Right lobe of liver (tissue), 6 donors: ENCODE measurements around the gene CACFD1. TPM values are rescaled to one million over a fixed set of nuclear protein-coding genes. Genes with fewer than 3 reads are reported as not detected.

Experiments
- ATAC-seq, 4 donors: fragments of 200-7000 bp; cut with Tn5 transposase; one replicate each; pipeline ENCODE4 v1.9.1; 2020; ENCODE audit warnings: mild to moderate bottlenecking in 4 of 4, moderate library complexity in 4 of 4
- DNase-seq, 3 donors: peaks; one replicate each; pipeline ENCODE4 v3.0.0-alpha.2; 2020
- H3K27ac ChIP-seq, 3 donors: fragments of 200-600 bp; one replicate each; pipeline ENCODE4 v1.8.0; 2022
- H3K27me3 ChIP-seq, 2 donors: fragments of 200-600 bp; one replicate each; pipeline ENCODE4 v1.8.0; 2022
- H3K36me3 ChIP-seq, 4 donors: fragments of 200-600 bp; sonication (generic) in 1 of 4; one replicate each; pipeline versions ENCODE4 v1.5.1 to v1.8.0; 2017 to 2022; ENCODE audit warnings: control low read depth in 1 of 4
- H3K4me1 ChIP-seq, 4 donors: fragments of 200-600 bp; sonication (generic) in 1 of 4; one replicate each; pipeline versions ENCODE4 v1.5.1 to v1.8.0; 2017 to 2022; ENCODE audit warnings: control low read depth in 1 of 4
- H3K4me3 ChIP-seq, 3 donors: fragments of 200-600 bp; one replicate each; pipeline ENCODE4 v1.8.0; 2022
- H3K9me3 ChIP-seq, 4 donors: fragments of 200-600 bp; sonication (generic) in 1 of 4; one replicate each; pipeline versions ENCODE4 v1.5.1 to v1.8.0; 2017 to 2022; ENCODE audit warnings: control low read depth in 1 of 4
- POLR2A ChIP-seq: fragments of 450-650 bp; IDR thresholded peaks from one replicate; pipeline ENCODE4 v1.6.1; 2017; ENCODE audit warnings: antibody characterized with exemption, mild to moderate bottlenecking
- WGBS: methylation state at CpG from one replicate; pipeline ENCODE4 v1.1.6; 2018; ENCODE audit warnings: low coverage, low lambda C conversion rate; ENCODE audit not compliant: insufficient coverage; ENCODE audit errors: missing lambda C conversion rate; 5-methylcytosine and 5-hydroxymethylcytosine counted together
- intact Hi-C, 2 donors: fragments of 100-400 bp; cut with DNase I; formaldehyde crosslinking; loops; one replicate each; pipeline versions ENCODE4 v1.11.2 to v1.14.1; 2022
- total RNA-seq, 6 experiments: library from RNA; depleted of rRNA in 2 of 6; stranded (reverse); fragments of >200 nt in 2 of 6; fragmentation: NEBNext Ultra II Directional in 3 of 6; extraction: Animal tissue kit (Norgen Biotek cat#: 25700) in 3 of 6; gene quantifications; one replicate each; pipeline versions ENCODE4 v1.1.0 to v1.2.4, GENCODE V29; 2016 to 2023
- TF ChIP-seq, protein P1 (sequence below), 4 donors: fragments of 200-600 bp in 3 of 4; fragments of 450-650 bp in 1 of 4; IDR thresholded peaks; one replicate each; pipeline versions ENCODE4 v1.5.1 to v1.8.0; 2016 to 2022; ENCODE audit warnings: antibody characterized with exemption in 4 of 4, mild to moderate bottlenecking in 2 of 4
- donor health status: DM: no; HTN: yes; CAD: no.
- donor health status: DM: no; HTN: no; CAD: no.
- donor health status: DM: no; HTN: no; CAD: no.
- donor health status: DM: no; HTN: yes; CAD: no.
- donor health status: DM: no; HTN: yes; CAD: no.

The CACFD1 gene
- total RNA-seq, 6 experiments from 2014 or later = 23.5 to 39.8 (median 32.9) TPM

DNA sequence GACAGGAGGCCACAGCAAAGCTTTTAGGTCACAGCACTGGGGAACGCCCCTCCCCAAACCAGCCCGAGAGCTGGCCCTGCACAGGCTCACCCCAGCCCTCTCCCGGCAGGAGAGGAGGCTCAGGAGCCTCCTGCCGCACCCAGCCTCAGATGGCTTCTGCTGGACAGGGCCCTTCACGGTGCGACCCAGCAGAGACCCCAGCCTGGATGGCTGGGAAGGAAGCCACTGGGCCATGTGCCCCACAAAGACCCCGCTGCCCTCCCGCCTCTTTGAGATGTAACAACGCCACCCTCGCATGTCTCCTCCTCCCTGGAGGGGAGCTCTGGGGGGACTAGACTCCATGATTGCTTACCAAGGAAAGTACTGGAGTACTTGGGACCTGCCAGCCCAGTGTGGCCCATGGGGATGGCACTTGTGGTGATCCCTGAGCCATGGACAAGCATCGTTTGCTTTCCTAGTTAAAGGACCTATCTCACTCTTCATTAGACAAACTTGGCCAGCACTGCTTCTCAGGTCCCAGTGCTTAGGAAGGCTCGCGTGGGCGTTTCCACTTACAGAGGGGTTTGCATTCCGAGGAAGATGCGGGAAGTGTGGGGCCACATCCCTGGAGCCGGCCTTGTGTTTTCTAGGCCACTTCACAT, 56.0 kb downstream of the CACFD1 start:
- H3K36me3 ChIP-seq = no peaks in the 10 kb centered on the region
- no peaks in the 10 kb centered on the region for H3K27me3 ChIP-seq
- intact Hi-C loops = no loop called here
- WGBS = 100% methylated on average over 4 of the region's 17 CpGs
- no peak overlapping the region for H3K4me3 ChIP-seq
- DNase-seq (no peak), ATAC-seq (no peak)
- TF ChIP-seq POLR2A = no peak
- TF ChIP-seq, protein P1, sequence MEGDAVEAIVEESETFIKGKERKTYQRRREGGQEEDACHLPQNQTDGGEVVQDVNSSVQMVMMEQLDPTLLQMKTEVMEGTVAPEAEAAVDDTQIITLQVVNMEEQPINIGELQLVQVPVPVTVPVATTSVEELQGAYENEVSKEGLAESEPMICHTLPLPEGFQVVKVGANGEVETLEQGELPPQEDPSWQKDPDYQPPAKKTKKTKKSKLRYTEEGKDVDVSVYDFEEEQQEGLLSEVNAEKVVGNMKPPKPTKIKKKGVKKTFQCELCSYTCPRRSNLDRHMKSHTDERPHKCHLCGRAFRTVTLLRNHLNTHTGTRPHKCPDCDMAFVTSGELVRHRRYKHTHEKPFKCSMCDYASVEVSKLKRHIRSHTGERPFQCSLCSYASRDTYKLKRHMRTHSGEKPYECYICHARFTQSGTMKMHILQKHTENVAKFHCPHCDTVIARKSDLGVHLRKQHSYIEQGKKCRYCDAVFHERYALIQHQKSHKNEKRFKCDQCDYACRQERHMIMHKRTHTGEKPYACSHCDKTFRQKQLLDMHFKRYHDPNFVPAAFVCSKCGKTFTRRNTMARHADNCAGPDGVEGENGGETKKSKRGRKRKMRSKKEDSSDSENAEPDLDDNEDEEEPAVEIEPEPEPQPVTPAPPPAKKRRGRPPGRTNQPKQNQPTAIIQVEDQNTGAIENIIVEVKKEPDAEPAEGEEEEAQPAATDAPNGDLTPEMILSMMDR (IDR thresholded peaks at IDR 0.05) = no peak
- H3K27ac ChIP-seq = no peak overlapping the region
- H3K4me1 ChIP-seq = peaks cover 0 to 12% (median 3%) of the 10 kb centered on the region in 4 donors
- H3K9me3 ChIP-seq = no peaks in the 10 kb centered on the region

DNA sequence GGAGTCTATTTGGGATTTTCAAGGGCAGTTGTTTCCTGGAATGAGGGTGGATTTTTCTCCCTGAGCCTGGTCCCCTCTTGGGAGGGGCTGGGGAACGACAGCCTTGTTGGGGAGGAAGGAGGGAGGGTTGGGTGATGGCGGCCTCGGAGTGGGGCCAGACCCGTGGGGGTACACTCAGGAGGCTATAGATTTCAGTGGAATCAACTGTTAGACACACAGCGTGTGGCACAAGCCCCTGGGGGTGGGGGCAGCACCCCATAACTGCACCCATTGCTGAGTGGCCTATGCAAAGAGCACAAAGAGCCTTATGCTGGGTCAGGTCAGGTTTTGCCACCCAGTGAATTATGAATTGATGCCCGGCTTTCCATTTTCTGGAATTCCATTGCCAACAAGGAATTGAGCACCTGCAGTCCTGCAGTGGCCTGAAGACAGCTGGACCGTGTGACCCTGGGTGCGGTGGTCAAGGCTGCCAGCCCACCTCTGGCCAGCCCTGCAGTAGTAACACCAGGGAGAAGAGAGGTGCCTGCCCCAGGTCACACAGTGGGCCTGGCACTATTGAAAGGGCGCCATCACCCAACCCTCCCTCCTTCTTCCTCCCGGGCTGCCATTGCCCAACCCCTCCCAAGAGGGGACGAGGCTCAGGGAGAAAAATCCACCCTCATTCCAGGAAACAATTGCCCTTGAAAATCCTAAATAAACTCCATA, 56.6 kb downstream of the CACFD1 start:
- Histone ChIP-seq H3K27me3 (no peaks in the 10 kb centered on the region), H3K9me3 (no peaks in the 10 kb centered on the region), H3K4me1 (peaks cover 0 to 15% (median 7%) of the 10 kb centered on the region in 4 donors), H3K4me3 (no peak overlapping the region), H3K27ac (no peak overlapping the region), H3K36me3 (no peaks in the 10 kb centered on the region)
- ATAC-seq = no peak
- WGBS = no CpG with 5 or more reads among the region's 11 CpGs
- no peak for TF ChIP-seq POLR2A
- TF ChIP-seq, protein P1 (IDR thresholded peaks at IDR 0.05) = no peak
- intact Hi-C loops = no loop called here
- no peak for DNase-seq

DNA sequence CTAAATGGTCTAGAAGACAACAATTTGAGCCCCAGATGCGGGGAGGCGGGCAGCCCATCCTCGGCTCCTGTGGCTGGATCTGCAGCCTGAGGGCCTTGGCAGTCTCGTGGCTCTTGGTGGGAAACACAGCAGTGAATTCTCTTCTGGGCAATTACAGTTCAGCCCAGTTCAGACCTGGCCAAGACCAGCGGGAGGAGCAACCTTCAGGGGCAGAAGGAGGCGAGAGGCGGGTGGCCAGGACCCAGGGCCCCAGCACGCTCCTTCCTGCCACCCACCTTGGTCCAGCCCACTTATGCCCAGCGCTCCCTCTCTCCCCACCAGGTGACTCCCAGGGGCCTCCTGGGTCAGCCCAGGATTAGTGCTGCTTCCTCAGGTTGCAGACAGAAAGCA, 57.2 kb downstream of the CACFD1 start:
- Histone ChIP-seq H3K36me3 (no peaks in the 10 kb centered on the region), H3K9me3 (no peaks in the 10 kb centered on the region), H3K4me1 (peaks cover 0 to 20% (median 9%) of the 10 kb centered on the region in 4 donors), H3K27me3 (no peaks in the 10 kb centered on the region), H3K4me3 (no peak overlapping the region), H3K27ac (no peak overlapping the region)
- DNase-seq (no peak), ATAC-seq (no peak)
- intact Hi-C loops = no loop called here
- 85% methylated on average over 4 of the region's 9 CpGs for WGBS
- no peak for TF ChIP-seq POLR2A
- TF ChIP-seq, protein P1 (IDR thresholded peaks at IDR 0.05) = no peak

DNA sequence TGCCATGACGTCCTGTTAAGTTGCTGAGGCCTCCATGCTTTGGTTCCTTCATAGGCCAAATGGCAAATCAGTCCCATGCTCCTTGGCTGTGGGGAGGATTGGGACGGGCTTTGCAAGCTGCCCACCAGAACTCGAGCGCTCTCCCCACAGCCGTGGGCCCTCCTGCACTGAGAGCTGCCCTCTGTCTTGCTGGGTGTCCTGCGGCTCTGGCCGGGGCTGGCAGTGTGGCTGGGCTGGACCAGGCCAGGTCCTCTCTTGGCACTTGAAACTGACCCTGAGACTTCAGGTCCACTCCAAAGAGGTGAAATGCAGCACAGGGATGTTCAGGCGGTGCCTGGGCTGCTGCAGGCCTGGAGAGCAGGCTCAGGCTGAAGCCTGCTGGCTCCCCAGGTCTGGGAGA, 57.9 kb downstream of the CACFD1 start:
- peaks cover 0 to 28% (median 9%) of the 10 kb centered on the region in 4 donors for H3K4me1 ChIP-seq
- no peak for ATAC-seq
- H3K36me3 ChIP-seq = no peaks in the 10 kb centered on the region
- no peak for DNase-seq
- H3K27me3 ChIP-seq = no peaks in the 10 kb centered on the region
- H3K4me3 ChIP-seq = no peak overlapping the region
- TF ChIP-seq, protein P1 (IDR thresholded peaks at IDR 0.05) = no peak
- TF ChIP-seq POLR2A = no peak
- no peak overlapping the region for H3K27ac ChIP-seq
- WGBS = 87% methylated on average over 3 of the region's 8 CpGs
- intact Hi-C loops = no loop called here
- H3K9me3 ChIP-seq = no peaks in the 10 kb centered on the region
